Mucosa of descending colon (tissue), 3 donors: ENCODE data around the gene DPYD. TPM values are rescaled to one million over a fixed set of nuclear protein-coding genes. Genes with fewer than 3 reads are reported as not detected.
"Not testable (repeated sequence)": the region's sequence is repeated elsewhere in the genome, so short reads cannot be mapped to it uniquely, and the experiment has no call there.

Source experiments
- ATAC-seq: fragments of 200-7000 bp; cut with Tn5 transposase; one replicate; pipeline ENCODE4 v1.9.1; 2020; ENCODE audit warnings: mild to moderate bottlenecking, moderate library complexity
- DNase-seq, 3 donors: peaks; one replicate each; pipeline ENCODE4 v3.0.0-alpha.2; 2020
- H3K36me3 ChIP-seq: fragments of 200-600 bp; one replicate; pipeline ENCODE4 v1.8.0; 2021; ENCODE audit warnings: low read depth, mild to moderate bottlenecking
- H3K4me1 ChIP-seq: fragments of 200-600 bp; one replicate; pipeline ENCODE4 v1.8.0; 2021; ENCODE audit warnings: low read depth, mild to moderate bottlenecking
- H3K4me3 ChIP-seq: fragments of 200-600 bp; one replicate; pipeline ENCODE4 v1.8.0; 2021; ENCODE audit warnings: mild to moderate bottlenecking
- H3K9me3 ChIP-seq: fragments of 200-600 bp; one replicate; pipeline ENCODE4 v1.8.0; 2021; ENCODE audit warnings: mild to moderate bottlenecking
- intact Hi-C, 2 donors: fragments of 100-400 bp; cut with DNase I in 1 of 2; cut with micrococcal nuclease in 1 of 2; formaldehyde crosslinking; loops; one replicate each; pipeline versions ENCODE4 v1.11.0 to v1.11.1; 2022; cut with DNase I, micrococcal nuclease
- total RNA-seq, 3 donors: library from RNA; stranded (reverse); fragmentation: NEBNext Ultra II Directional in 2 of 3; extraction: Animal tissue kit (Norgen Biotek cat#: 25700) in 2 of 3; gene quantifications; one replicate each; pipeline versions ENCODE4 v1.2.1 to v1.2.4, GENCODE V29; 2021 to 2023
- TF ChIP-seq, protein P1 (sequence below): fragments of 200-600 bp; IDR thresholded peaks from one replicate; pipeline ENCODE4 v1.8.0; 2022; ENCODE audit warnings: antibody characterized with exemption, mild to moderate bottlenecking
- donor health status: DM: no; HTN: no; CAD: no; lungs with moderate emphysema.
- donor health status: DM: no; HTN: no; CAD: no.
- donor health status: DM: no; HTN: yes; CAD: no.

Gene DPYD
- total RNA-seq, 3 donors from 2014 or later, result 13.8 to 33.3 (median 19.7) TPM

DNA sequence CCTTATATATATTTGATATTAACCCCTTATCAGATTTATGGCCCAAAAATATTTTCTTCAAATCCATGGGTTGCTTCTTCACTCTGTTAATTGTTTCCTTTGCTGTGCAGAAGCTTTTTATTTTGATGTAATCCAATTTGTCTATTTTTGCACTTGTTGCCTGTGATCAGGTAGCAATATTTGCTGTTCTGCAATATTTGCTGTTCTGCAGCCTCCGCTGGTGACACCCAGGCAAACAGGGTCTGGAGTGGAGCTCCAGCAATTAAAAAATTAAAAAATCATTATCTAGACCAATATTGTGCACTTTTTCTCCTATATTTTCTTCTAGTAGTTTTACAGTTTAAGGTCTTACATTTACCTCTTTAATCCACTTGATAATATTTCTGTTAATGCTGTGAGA lies 564.5 kb downstream of the DPYD start:
- TF ChIP-seq, protein P1, sequence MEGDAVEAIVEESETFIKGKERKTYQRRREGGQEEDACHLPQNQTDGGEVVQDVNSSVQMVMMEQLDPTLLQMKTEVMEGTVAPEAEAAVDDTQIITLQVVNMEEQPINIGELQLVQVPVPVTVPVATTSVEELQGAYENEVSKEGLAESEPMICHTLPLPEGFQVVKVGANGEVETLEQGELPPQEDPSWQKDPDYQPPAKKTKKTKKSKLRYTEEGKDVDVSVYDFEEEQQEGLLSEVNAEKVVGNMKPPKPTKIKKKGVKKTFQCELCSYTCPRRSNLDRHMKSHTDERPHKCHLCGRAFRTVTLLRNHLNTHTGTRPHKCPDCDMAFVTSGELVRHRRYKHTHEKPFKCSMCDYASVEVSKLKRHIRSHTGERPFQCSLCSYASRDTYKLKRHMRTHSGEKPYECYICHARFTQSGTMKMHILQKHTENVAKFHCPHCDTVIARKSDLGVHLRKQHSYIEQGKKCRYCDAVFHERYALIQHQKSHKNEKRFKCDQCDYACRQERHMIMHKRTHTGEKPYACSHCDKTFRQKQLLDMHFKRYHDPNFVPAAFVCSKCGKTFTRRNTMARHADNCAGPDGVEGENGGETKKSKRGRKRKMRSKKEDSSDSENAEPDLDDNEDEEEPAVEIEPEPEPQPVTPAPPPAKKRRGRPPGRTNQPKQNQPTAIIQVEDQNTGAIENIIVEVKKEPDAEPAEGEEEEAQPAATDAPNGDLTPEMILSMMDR, result no peak
- DNase-seq, result no peak
- H3K36me3 ChIP-seq, result no peaks in the 10 kb centered on the region
- no peak overlapping the region for H3K4me3 ChIP-seq
- H3K4me1 ChIP-seq, result no peaks in the 10 kb centered on the region
- no peaks in the 10 kb centered on the region for H3K9me3 ChIP-seq
- no peak for ATAC-seq
- intact Hi-C loops, result no loop called here

DNA sequence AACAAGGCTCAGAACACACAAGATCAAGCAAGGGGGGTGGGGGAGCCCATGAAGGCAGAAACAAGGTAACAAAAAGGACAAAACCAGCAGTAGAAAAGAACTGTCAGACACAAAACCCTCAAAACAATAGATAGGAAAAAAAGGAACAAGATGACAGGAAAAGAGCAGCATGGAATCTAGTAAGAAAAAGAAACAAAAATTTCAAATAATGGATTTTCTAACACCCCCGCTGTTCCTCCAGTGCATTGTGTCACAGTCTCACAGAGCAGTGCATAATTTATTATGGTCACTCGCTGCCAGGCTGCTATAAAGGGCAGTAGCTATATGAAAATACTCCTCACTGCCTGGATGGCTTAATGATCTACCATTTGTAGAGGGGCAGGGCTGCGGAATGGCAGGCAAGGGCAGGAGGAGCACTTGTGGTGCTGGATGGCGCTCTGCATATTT lies 567.9 kb downstream of the DPYD start:
- TF ChIP-seq, protein P1, result no peak
- Histone ChIP-seq H3K4me3 (no peak overlapping the region), H3K4me1 (no peaks in the 10 kb centered on the region), H3K9me3 (no peaks in the 10 kb centered on the region), H3K36me3 (no peaks in the 10 kb centered on the region)
- DNase-seq (peak; percentile 27 to 54 (median 38)), ATAC-seq (peak; percentile 95)
- intact Hi-C loops, result no loop called here

DNA sequence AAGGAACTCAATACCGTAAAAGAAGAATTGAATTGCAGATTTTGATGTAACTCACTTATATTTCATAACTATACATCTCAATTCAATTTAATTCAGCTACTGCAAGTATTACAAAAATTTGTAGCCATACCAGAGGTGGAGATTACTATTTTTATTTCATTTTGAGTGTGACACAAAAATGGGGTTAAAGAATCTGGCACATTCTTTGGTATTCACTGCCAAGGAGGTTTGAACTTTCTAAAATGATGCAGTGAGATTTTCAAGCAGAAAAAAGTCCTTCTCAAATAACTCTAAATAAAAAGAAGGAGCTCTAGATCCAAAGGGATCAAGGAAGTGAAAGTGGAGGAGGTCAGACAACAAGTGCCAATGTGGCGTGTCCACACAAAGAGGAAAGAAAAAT lies 569.0 kb downstream of the DPYD start:
- intact Hi-C loops, result no loop called here
- Histone ChIP-seq H3K36me3 (no peaks in the 10 kb centered on the region), H3K4me1 (no peaks in the 10 kb centered on the region), H3K4me3 (no peak overlapping the region), H3K9me3 (no peaks in the 10 kb centered on the region)
- TF ChIP-seq, protein P1, result no peak
- no peak for DNase-seq
- ATAC-seq, result no peak

DNA sequence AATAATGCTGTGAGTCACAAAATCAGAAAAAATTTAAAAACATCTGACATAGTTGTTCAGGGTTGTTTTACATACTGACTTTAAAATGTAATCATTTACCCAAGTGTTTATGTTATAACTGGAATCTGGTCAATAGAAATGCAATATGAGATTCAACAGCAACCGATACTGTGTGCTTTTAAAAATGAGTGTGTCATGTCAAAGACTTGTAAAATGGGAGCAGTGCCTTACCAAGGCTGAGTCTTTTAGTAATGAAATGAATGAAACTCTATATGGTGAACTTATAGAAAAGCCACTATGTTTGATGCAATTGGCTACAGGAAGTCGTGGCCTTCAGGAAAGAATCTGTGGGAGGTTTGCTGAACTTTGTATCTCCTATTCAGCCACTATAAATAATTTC lies 570.2 kb downstream of the DPYD start:
- no peak overlapping the region for H3K4me3 ChIP-seq
- no peaks in the 10 kb centered on the region for H3K36me3 ChIP-seq
- intact Hi-C loops, result no loop called here
- H3K9me3 ChIP-seq, result no peaks in the 10 kb centered on the region
- H3K4me1 ChIP-seq, result no peaks in the 10 kb centered on the region
- DNase-seq (no peak), ATAC-seq (peak; percentile 9)
- TF ChIP-seq, protein P1, result no peak

DNA sequence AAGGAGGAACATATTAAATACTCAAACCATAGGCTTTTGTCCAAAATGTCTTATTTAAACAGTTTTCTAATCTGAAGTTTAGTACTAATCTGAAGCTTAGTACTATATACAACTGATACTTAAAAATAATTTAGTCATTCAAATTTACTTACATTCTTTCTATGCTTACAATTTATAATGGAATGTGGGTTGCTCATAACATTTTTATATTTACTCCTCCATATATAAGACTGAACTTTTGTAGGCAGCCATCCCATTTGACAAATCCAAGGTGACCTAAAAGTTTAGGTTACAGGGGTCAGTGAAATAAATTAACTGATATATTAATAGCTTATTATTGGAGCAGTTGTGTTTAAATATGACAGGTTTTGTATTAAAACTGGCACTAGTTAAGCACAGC lies 570.6 kb downstream of the DPYD start:
- no peak overlapping the region for H3K4me3 ChIP-seq
- no peaks in the 10 kb centered on the region for H3K36me3 ChIP-seq
- no peaks in the 10 kb centered on the region for H3K9me3 ChIP-seq
- H3K4me1 ChIP-seq, result no peaks in the 10 kb centered on the region
- TF ChIP-seq, protein P1, result no peak
- no peak for ATAC-seq
- DNase-seq, result no peak
- intact Hi-C loops, result no loop called here

DNA sequence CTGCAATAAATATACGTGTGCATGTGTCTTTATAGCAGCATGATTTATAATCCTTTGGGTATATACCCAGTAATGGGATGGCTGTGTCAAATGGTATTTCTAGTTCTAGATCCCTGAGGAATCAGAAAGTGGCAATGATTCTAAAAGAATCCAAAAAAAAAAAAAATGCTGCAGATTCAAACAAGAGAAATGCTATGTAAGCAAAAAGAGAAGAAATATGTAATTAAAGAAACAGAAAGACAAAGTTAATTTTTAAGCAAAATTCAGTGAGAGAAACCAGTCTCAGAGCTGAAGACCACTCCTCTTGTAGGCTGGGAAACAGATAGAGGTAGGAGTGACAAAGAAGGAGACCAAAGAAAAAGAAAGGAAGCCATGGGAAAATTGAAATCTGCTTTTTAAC lies 571.0 kb downstream of the DPYD start:
- intact Hi-C loops, H3K4me3 ChIP-seq, H3K4me1 ChIP-seq, ATAC-seq, DNase-seq, H3K9me3 ChIP-seq, H3K36me3 ChIP-seq: not testable (repeated sequence)
